PC-9 (cell line): ENCODE results near the gene KDM4C. TPM values are rescaled to one million over a fixed set of nuclear protein-coding genes. Genes with fewer than 3 reads are reported as not detected.

Experiments
- BruUV-seq: library from RNA; stranded (reverse); fragments of 400-500 nt; replicated peaks from 2 replicates; lab custom pipeline; 2021; lab: Mats Ljungman, UMichigan
- CTCF ChIA-PET: fragments of 300-600 bp; sonication (Branson Sonifier 250); formaldehyde crosslinking; loops from one replicate; lab custom pipeline; 2022; ENCODE audit warnings: antibody characterized with exemption; lab: Charles Lee
- POLR2A ChIA-PET: fragments of 300-600 bp; sonication (Branson Sonifier 250); formaldehyde crosslinking; loops from one replicate; lab custom pipeline; 2022; ENCODE audit warnings: antibody characterized with exemption; ENCODE audit not compliant: unreplicated experiment; lab: Charles Lee
- DNase-seq, 2 experiments: peaks; one replicate each; pipeline versions ENCODE4 v3.0.0 to v3.0.0-alpha.2; 2015 to 2022; ENCODE audit warnings: mixed read lengths in 1 of 2
- H2AFZ ChIP-seq: fragments of 200-600 bp; sonication (generic); 2 replicates; pipeline ENCODE4 v1.8.1; 2017; ENCODE audit warnings: antibody characterized with exemption
- H3F3A ChIP-seq: fragments of 200-600 bp; sonication (generic); 2 replicates; pipeline ENCODE4 v1.8.1; 2017; ENCODE audit warnings: antibody characterized with exemption, mild to moderate bottlenecking, low read depth; ENCODE audit not compliant: insufficient read depth
- H3K27ac ChIP-seq: fragments of 200-600 bp; sonication (generic); 2 replicates; pipeline ENCODE4 v1.6.1; 2016; ENCODE audit warnings: mixed run types
- H3K27me3 ChIP-seq: fragments of 200-600 bp; sonication (generic); 2 replicates; pipeline ENCODE4 v1.6.1; 2016; ENCODE audit warnings: low read depth, mixed run types; ENCODE audit not compliant: insufficient read depth
- H3K36me3 ChIP-seq: fragments of 200-600 bp; sonication (generic); 2 replicates; pipeline ENCODE4 v1.6.1; 2016; ENCODE audit warnings: low read depth, mixed run types
- H3K4me1 ChIP-seq: fragments of 200-600 bp; sonication (generic); replicated peaks from 2 replicates; pipeline ENCODE4 v1.6.1; 2016; ENCODE audit warnings: mixed run types; ENCODE audit not compliant: insufficient read depth
- H3K4me2 ChIP-seq: fragments of 200-600 bp; sonication (generic); 2 replicates; pipeline ENCODE4 v1.6.1; 2017; ENCODE audit warnings: mixed run types
- H3K4me3 ChIP-seq: fragments of 200-600 bp; sonication (generic); 2 replicates; pipeline ENCODE4 v1.6.1; 2016; ENCODE audit warnings: mixed run types
- H3K79me2 ChIP-seq: fragments of 200-600 bp; sonication (generic); 2 replicates; pipeline ENCODE4 v1.6.1; 2017; ENCODE audit warnings: low read depth, mixed run types
- H3K9me2 ChIP-seq: fragments of 200-600 bp; sonication (generic); 2 replicates; pipeline ENCODE4 v1.8.1; 2017; ENCODE audit warnings: mild to moderate bottlenecking; ENCODE audit not compliant: insufficient read depth
- H3K9me3 ChIP-seq: fragments of 200-600 bp; sonication (generic); 2 replicates; pipeline ENCODE4 v1.8.1; 2016; ENCODE audit warnings: low read depth; ENCODE audit not compliant: insufficient read depth
- H4K20me1 ChIP-seq: fragments of 200-600 bp; sonication (generic); 2 replicates; pipeline ENCODE4 v1.8.1; 2017; ENCODE audit not compliant: insufficient read depth
- EZH2 ChIP-seq: fragments of 200-600 bp; sonication (generic); IDR thresholded peaks from 2 replicates; pipeline ENCODE4 v1.8.0; 2017; ENCODE audit warnings: antibody characterized with exemption, low read depth
- intact Hi-C: fragments of 100-400 bp; cut with micrococcal nuclease; formaldehyde crosslinking; loops from one replicate; pipeline ENCODE4 v1.10.0; 2022; ENCODE audit not compliant: unreplicated experiment
- total RNA-seq: library from RNA; stranded (reverse); gene quantifications from 2 replicates; pipeline ENCODE4 v1.2.3, GENCODE V29; 2021
- TF ChIP-seq, protein P1 (sequence below): fragments of 200-600 bp; sonication (generic); conservative IDR thresholded peaks from 2 replicates; pipeline ENCODE4 v1.6.1; 2017; ENCODE audit warnings: mixed run types, antibody characterized with exemption, mild to moderate bottlenecking, moderate library complexity

Gene KDM4C
- total RNA-seq, 1 experiment from 2014 or later = 12.9 TPM

DNA sequence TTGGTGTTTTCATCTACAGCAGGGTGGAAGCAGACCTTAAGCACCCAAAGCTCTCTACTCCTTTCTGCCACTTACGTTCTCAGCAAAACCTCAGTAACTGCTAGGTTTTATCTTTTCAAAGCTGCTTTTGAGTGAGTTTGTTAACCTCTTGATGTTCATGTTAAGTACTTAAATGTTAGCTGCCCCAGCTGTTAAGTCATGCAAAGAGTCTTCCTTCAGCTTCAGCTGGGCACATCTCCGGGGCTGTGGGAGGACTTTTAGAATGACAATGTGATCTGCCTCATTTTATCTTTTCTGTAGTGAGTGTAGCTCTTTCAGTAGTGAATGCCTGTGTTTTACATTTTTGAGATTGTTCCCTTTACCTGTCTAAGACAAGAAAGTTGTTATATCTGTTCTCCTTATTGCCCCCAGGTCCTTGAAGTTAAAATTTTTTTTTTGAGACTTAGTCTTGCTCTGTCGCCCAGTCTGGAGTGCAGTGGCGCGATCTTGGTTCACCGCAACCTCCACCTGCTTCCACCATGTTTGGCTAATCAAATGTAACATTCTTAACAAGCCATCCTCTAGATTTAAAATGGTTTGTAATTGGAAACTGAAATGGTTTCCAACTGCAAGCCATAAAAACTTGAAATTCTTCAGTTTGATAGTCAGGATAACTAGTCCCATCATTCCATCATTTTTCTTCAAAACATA is 19.6 kb downstream of the KDM4C start:
- Histone ChIP-seq H3K36me3 (no peaks in the 10 kb centered on the region), H3K79me2 (peaks cover 13% of the 10 kb centered on the region; the same call in 1 of the 2 replicates), H3K9me3 (no peaks in the 10 kb centered on the region), H3K27me3 (no peaks in the 10 kb centered on the region), H3F3A (0 out of 2 replicates have a peak, but pooled peaks cover 5% of the 10 kb centered on the region), H3K4me1 (no peaks in the 10 kb centered on the region), H3K4me2 (no peak overlapping the region), H3K9me2 (no peaks in the 10 kb centered on the region), H4K20me1 (peaks cover 8% of the 10 kb centered on the region; the same call in 1 of the 2 replicates), H2AFZ (no peak overlapping the region), H3K27ac (no peak overlapping the region), H3K4me3 (no peak overlapping the region)
- intact Hi-C loops = no loop called here
- DNase-seq = no peak
- no peak for TF ChIP-seq EZH2
- TF ChIP-seq, protein P1, sequence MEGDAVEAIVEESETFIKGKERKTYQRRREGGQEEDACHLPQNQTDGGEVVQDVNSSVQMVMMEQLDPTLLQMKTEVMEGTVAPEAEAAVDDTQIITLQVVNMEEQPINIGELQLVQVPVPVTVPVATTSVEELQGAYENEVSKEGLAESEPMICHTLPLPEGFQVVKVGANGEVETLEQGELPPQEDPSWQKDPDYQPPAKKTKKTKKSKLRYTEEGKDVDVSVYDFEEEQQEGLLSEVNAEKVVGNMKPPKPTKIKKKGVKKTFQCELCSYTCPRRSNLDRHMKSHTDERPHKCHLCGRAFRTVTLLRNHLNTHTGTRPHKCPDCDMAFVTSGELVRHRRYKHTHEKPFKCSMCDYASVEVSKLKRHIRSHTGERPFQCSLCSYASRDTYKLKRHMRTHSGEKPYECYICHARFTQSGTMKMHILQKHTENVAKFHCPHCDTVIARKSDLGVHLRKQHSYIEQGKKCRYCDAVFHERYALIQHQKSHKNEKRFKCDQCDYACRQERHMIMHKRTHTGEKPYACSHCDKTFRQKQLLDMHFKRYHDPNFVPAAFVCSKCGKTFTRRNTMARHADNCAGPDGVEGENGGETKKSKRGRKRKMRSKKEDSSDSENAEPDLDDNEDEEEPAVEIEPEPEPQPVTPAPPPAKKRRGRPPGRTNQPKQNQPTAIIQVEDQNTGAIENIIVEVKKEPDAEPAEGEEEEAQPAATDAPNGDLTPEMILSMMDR = no peak
- POLR2A ChIA-PET = interaction anchor here (0.6 kb wide), 1 partner anchor 61 kb away, joined by 7 read pairs; no protein-coding TSS in a partner anchor
- no TSS peak for BruUV-seq
- CTCF ChIA-PET = interaction anchor here (0.6 kb wide), 1 partner anchor 474 kb away, joined by 4 read pairs; no protein-coding TSS in a partner anchor

- H3K9me2 ChIP-seq = no peaks in the 10 kb centered on the region
- TF ChIP-seq EZH2 = no peak
- TF ChIP-seq, protein P1 = no peak
- no peaks in the 10 kb centered on the region for H3K36me3 ChIP-seq
- CTCF ChIA-PET = no interaction called here
- H3F3A ChIP-seq = 0 out of 2 replicates have a peak, but pooled peaks cover 5% of the 10 kb centered on the region
- no peak overlapping the region for H2AFZ ChIP-seq
- H3K9me3 ChIP-seq = no peaks in the 10 kb centered on the region
- H3K27ac ChIP-seq = no peak overlapping the region
- peaks cover 15% of the 10 kb centered on the region; the same call in 1 of the 2 replicates for H3K79me2 ChIP-seq
- no peak overlapping the region for H3K4me3 ChIP-seq
- intact Hi-C loops = no loop called here
- H3K27me3 ChIP-seq = no peaks in the 10 kb centered on the region
- no TSS peak for BruUV-seq
- H3K4me1 ChIP-seq = no peaks in the 10 kb centered on the region
- DNase-seq = peak in 1 of 2 experiments; percentile 50
- H4K20me1 ChIP-seq = peaks cover 8% of the 10 kb centered on the region; the same call in 1 of the 2 replicates
- H3K4me2 ChIP-seq = no peak overlapping the region
- POLR2A ChIA-PET = interaction anchor here (0.7 kb wide), 1 partner anchor 21 kb away, joined by 12 read pairs; no protein-coding TSS in a partner anchor
Measured at GRCh38 chr9:6779417-6780241, 21.9 kb downstream of the KDM4C start.

- ChIA-PET CTCF (no interaction called here), POLR2A (no interaction called here)
- H3K27me3 ChIP-seq = no peaks in the 10 kb centered on the region
- H3K4me2 ChIP-seq = no peak overlapping the region
- H3F3A ChIP-seq = 0 out of 2 replicates have a peak, but pooled peaks cover 5% of the 10 kb centered on the region
- no peak for DNase-seq
- H3K36me3 ChIP-seq = no peaks in the 10 kb centered on the region
- no peaks in the 10 kb centered on the region for H3K4me1 ChIP-seq
- H3K27ac ChIP-seq = no peak overlapping the region
- intact Hi-C loops = no loop called here
- H2AFZ ChIP-seq = no peak overlapping the region
- peaks cover 8% of the 10 kb centered on the region; the same call in 1 of the 2 replicates for H4K20me1 ChIP-seq
- no peak overlapping the region for H3K4me3 ChIP-seq
- H3K79me2 ChIP-seq = peaks cover 15% of the 10 kb centered on the region; the same call in 1 of the 2 replicates
- no peaks in the 10 kb centered on the region for H3K9me3 ChIP-seq
- TF ChIP-seq, protein P1 = no peak
- TF ChIP-seq EZH2 = no peak
- no TSS peak for BruUV-seq
- no peaks in the 10 kb centered on the region for H3K9me2 ChIP-seq
Measured at GRCh38 chr9:6780690-6781089, 22.9 kb downstream of the KDM4C start.
